Measurements from ENCODE around the gene MKKS. TPM values are rescaled to one million over a fixed set of nuclear protein-coding genes. Genes with fewer than 3 reads are reported as not detected.
A peak's percentile ranks its signal among the peaks of the same experiment; 100 is the strongest.

The MKKS gene
- total and polyA plus RNA-seq, 9 donors = 7.7 to 21.9 (median 15.0) TPM

DNA sequence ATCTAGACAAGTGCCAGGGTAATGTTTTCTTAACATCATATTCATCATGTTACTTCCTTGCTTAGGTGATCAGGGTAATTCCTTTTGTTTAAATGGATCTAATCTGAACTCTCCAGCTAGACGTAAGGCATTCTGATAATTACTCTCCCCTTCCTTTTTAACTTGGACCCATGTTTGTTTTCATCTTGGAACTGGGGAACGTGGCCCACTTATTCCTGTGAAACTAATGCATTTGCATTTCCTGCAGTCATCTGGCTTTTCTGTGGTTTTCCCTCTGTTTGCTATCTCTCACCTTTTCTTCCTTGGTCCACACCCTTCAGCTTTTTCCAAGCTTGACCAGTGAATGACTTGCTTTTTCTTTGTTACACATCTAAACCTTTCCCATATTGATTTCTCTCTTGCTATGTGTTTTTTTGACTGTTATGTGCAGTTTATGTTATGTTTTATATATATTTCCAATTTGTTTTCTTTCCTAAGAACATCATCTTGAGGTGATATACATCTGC lies 34.4 kb upstream of the MKKS start:
- Histone ChIP-seq H3K9me3 (no peaks in the 10 kb centered on the region), H3K36me3 (no peaks in the 10 kb centered on the region), H3K4me3 (no peak overlapping the region), H3K4me1 (ENCODE audit: insufficient read depth) (peaks cover 11% of the 10 kb centered on the region), H3K27ac (no peak overlapping the region), H3K27me3 (no peaks in the 10 kb centered on the region)
- no peak for DNase-seq
- intact Hi-C loops (cut with DNase I) = no loop called here
- TF ChIP-seq POLR2A (IDR thresholded peaks at IDR 0.05) (no peak), EP300 (IDR thresholded peaks at IDR 0.05) (no peak)
- TF ChIP-seq, protein P1, sequence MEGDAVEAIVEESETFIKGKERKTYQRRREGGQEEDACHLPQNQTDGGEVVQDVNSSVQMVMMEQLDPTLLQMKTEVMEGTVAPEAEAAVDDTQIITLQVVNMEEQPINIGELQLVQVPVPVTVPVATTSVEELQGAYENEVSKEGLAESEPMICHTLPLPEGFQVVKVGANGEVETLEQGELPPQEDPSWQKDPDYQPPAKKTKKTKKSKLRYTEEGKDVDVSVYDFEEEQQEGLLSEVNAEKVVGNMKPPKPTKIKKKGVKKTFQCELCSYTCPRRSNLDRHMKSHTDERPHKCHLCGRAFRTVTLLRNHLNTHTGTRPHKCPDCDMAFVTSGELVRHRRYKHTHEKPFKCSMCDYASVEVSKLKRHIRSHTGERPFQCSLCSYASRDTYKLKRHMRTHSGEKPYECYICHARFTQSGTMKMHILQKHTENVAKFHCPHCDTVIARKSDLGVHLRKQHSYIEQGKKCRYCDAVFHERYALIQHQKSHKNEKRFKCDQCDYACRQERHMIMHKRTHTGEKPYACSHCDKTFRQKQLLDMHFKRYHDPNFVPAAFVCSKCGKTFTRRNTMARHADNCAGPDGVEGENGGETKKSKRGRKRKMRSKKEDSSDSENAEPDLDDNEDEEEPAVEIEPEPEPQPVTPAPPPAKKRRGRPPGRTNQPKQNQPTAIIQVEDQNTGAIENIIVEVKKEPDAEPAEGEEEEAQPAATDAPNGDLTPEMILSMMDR (IDR thresholded peaks at IDR 0.05) = no peak
- WGBS, 3 donors = 28 to 31% (median 29%) methylated on average over 2 of the region's 2 CpGs

DNA sequence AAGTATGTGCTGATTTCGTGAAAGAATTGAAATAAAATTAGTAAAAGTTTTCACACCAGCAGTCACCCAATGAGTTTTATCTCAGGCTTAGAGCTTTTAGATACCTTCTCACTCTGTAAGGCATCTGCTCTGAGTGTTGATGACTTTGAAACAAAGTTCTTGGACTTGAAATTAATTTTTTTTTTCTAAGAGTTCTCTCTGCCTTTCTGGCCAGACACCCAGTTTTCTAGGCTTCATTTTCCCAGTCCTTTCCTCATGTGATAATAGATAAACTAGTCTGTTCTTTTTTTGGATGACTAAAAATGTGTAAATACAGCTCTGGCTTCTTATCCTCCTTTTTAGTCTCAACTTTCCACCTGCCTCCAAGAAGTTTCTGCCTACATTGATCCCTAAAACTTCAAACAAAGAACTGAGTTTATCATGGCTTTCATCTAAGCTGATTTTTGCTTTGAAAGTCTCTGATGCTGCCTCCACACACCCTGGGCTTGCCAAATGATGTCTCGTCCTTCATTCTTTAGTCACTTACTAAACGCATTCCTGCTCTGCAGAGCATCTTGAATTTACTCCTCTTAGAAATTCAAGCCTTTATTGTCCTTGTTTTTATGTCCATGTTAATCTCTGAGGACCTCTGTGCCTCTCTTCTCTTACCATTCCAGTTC lies 33.8 kb upstream of the MKKS start:
- intact Hi-C loops (cut with DNase I) = no loop called here
- H3K27me3 ChIP-seq = no peaks in the 10 kb centered on the region
- no peak for DNase-seq
- H3K4me3 ChIP-seq = no peak overlapping the region
- 8 to 20% (median 12%) methylated on average over 3 of the region's 3 CpGs for WGBS, 3 donors
- no peak for TF ChIP-seq POLR2A (IDR thresholded peaks at IDR 0.05)
- TF ChIP-seq, protein P1 (IDR thresholded peaks at IDR 0.05) = no peak
- TF ChIP-seq EP300 (IDR thresholded peaks at IDR 0.05) = no peak
- no peak overlapping the region for H3K27ac ChIP-seq
- H3K36me3 ChIP-seq = no peaks in the 10 kb centered on the region
- H3K4me1 ChIP-seq (ENCODE audit: insufficient read depth) = peaks cover 8% of the 10 kb centered on the region
- no peaks in the 10 kb centered on the region for H3K9me3 ChIP-seq

DNA sequence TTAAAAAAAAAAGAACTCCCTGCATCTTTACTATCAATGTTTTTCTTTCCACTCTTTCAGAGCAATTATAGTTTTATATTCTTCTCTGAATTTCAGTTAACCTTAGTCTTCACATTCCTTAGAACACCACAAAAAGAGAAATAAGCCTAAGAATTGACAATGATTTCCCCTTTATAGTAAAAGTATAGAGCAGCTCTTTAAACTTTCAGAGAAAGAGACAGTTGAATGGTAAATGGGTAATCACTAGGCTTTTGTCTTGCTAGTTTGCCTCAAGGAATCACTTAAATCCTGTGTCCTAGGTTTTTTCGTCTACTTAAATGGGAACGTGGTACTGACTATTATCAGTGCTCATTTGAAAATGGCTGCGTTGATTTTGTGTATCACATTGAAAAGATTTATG lies 32.8 kb upstream of the MKKS start:
- H3K27ac ChIP-seq = peak overlapping the region in 1 of 2 donors; percentile 51
- no peaks in the 10 kb centered on the region for H3K9me3 ChIP-seq
- no peaks in the 10 kb centered on the region for H3K36me3 ChIP-seq
- 7 to 13% (median 9%) methylated on average over 3 of the region's 3 CpGs for WGBS, 3 donors
- no peak overlapping the region for H3K4me3 ChIP-seq
- H3K4me1 ChIP-seq (ENCODE audit: insufficient read depth) = peaks cover 8% of the 10 kb centered on the region
- no peak for DNase-seq
- TF ChIP-seq POLR2A (IDR thresholded peaks at IDR 0.05) (no peak), EP300 (IDR thresholded peaks at IDR 0.05) (no peak)
- TF ChIP-seq, protein P1 (IDR thresholded peaks at IDR 0.05) = no peak
- intact Hi-C loops (cut with DNase I) = no loop called here
- H3K27me3 ChIP-seq = no peaks in the 10 kb centered on the region

DNA sequence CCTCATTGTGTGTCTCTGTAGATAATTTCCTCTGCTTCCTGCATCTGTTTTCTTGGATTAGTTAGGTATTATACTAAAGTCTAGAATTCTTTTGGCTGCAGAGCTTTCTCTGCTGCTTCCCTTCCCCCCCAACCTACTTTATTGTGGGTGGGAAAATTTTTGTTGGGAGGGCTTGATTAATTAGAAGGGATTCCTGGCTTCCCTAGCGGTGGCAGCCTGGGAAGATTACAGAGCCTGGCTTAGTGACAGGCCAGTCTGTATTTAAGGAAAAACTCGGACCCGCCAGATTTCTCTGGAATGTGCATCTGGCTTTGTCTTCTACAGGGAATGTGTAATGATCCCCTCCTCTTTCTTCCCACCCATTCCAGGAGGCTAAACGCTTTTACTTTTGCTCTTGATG lies 32.3 kb upstream of the MKKS start:
- no peak for DNase-seq
- peaks cover 8% of the 10 kb centered on the region for H3K4me1 ChIP-seq (ENCODE audit: insufficient read depth)
- no peaks in the 10 kb centered on the region for H3K9me3 ChIP-seq
- H3K36me3 ChIP-seq = no peaks in the 10 kb centered on the region
- no peaks in the 10 kb centered on the region for H3K27me3 ChIP-seq
- H3K4me3 ChIP-seq = no peak overlapping the region
- TF ChIP-seq, protein P1 (IDR thresholded peaks at IDR 0.05) = no peak
- TF ChIP-seq POLR2A (IDR thresholded peaks at IDR 0.05) (no peak), EP300 (IDR thresholded peaks at IDR 0.05) (no peak)
- intact Hi-C loops (cut with DNase I) = no loop called here
- H3K27ac ChIP-seq = peak overlapping the region in 1 of 2 donors; percentile 51
- WGBS, 3 donors = 1 to 5% (median 2%) methylated on average over 4 of the region's 4 CpGs
